PFSK-1 (cell line): ENCODE measurements around the gene SHISAL1.

Experiments used
- FOXP2 ChIP-seq: optimal IDR thresholded peaks from 2 replicates; pipeline ENCODE3; 2011; ENCODE audit warnings: borderline replicate concordance, control low read depth, inconsistent platforms; ENCODE audit not compliant: insufficient read depth; ENCODE audit errors: extremely low read length, extremely low read depth
- POLR2AphosphoS5 ChIP-seq: IDR thresholded peaks from 2 replicates; pipeline ENCODE4 v1.6.1; 2012; ENCODE audit warnings: low read depth, mild to moderate bottlenecking, control low read depth, low read length, moderate library complexity
- SIN3A ChIP-seq: IDR thresholded peaks from 2 replicates; pipeline ENCODE4 v1.6.1; 2012; ENCODE audit warnings: mild to moderate bottlenecking, low read length, moderate library complexity, borderline replicate concordance; ENCODE audit not compliant: insufficient read depth
- TAF1 ChIP-seq: IDR thresholded peaks from 2 replicates; pipeline ENCODE4 v1.6.1; 2012; ENCODE audit warnings: low read length, control low read depth, borderline replicate concordance; ENCODE audit not compliant: insufficient read depth

DNA sequence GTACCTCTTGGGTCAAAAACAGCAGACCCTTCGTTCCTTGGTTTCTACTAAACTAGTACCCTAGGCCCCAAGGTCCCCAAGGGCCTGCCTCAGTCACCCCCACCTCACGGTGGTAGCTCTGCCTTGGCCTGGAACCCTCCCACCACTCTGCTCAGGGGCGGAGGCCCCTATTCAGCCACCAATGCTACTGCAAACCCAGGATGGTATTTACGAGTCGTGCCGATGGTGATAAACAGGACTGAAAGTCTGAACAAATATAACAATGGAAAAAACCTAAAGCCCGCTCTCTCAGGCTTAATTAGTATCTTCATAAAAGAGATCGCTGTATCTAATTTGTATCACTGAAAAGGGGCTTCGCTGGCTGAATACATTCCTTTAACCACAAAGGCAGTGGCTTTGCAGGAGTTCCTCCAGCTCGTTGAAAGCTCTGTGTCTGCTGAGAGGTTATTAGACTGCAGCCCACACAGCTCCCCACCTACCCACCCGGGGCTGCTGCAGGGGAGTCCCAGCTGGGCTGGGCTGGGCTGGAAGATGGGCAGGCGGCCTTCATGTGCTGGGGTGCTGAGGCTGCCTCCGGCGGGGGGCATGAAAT, 15.2 kb downstream of the SHISAL1 start:
- TF ChIP-seq POLR2AphosphoS5 (no peak), TAF1 (no peak), FOXP2 (no peak), SIN3A (no peak)
